Prostate gland (tissue), 2 donors: ENCODE results near the gene LIPT2.

ENCODE experiments used
- POLR2A ChIP-seq: fragments of 450-650 bp; IDR thresholded peaks from one replicate; pipeline ENCODE4 v1.6.1; 2016; ENCODE audit warnings: antibody characterized with exemption, mild to moderate bottlenecking
- TF ChIP-seq, protein P1 (sequence below), 4 experiments: fragments of 200-600 bp in 2 of 4; fragments of 450-650 bp in 2 of 4; sonication (generic) in 2 of 4; IDR thresholded peaks; 1 replicate in 3 of 4; 2 replicates in 1 of 4; pipeline ENCODE4 v1.5.1; 2016 to 2019; ENCODE audit warnings: antibody characterized with exemption in 4 of 4, mild to moderate bottlenecking in 2 of 4, moderate library complexity in 2 of 4

GRCh38 chr11:74507582-74507981 is 14.1 kb upstream of the LIPT2 start:
- TF ChIP-seq POLR2A, result no peak
- TF ChIP-seq, protein P1, sequence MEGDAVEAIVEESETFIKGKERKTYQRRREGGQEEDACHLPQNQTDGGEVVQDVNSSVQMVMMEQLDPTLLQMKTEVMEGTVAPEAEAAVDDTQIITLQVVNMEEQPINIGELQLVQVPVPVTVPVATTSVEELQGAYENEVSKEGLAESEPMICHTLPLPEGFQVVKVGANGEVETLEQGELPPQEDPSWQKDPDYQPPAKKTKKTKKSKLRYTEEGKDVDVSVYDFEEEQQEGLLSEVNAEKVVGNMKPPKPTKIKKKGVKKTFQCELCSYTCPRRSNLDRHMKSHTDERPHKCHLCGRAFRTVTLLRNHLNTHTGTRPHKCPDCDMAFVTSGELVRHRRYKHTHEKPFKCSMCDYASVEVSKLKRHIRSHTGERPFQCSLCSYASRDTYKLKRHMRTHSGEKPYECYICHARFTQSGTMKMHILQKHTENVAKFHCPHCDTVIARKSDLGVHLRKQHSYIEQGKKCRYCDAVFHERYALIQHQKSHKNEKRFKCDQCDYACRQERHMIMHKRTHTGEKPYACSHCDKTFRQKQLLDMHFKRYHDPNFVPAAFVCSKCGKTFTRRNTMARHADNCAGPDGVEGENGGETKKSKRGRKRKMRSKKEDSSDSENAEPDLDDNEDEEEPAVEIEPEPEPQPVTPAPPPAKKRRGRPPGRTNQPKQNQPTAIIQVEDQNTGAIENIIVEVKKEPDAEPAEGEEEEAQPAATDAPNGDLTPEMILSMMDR (IDR thresholded peaks at IDR 0.05), result no peak
